ENCODE data around the gene DENND11.
A peak's percentile ranks its signal among the peaks of the same experiment; 100 is the strongest.

DENND11 gene

DNA sequence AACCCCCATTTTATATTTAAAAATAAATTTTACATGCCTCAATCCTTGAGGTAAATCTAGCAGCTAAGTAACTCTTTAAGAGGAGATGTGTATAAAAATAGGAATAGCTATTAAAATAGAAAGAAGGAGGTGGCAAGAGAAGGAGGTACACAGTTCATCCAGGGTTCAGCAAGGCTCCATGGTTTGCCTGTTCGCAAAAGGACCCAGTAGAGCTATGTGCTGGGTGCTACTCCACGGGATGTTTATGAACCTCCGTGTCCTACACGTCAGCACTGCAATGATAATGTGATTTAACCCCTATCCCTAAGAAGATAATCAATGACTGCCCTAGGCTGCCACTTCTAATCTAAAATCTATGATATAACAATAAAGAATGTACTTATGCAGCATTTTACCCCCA is 926 bp upstream of the DENND11 start:
- H3K36me3 ChIP-seq (ENCODE audit: insufficient read depth, low read length), result no peaks in the 10 kb centered on the region
- no peak overlapping the region for H3K27ac ChIP-seq
- TF ChIP-seq POLR2AphosphoS5 (IDR thresholded peaks at IDR 0.05; ENCODE audit: borderline replicate concordance, low read depth, low read length) (no peak), EZH2 (IDR thresholded peaks at IDR 0.05) (no peak), FOXP2 (optimal IDR thresholded peaks at IDR 0.05; ENCODE audit: control extremely low read depth, extremely low read length, insufficient read depth) (no peak)
- H3K4me3 ChIP-seq, result peak overlapping the region; percentile 86; the same call in 1 of the 2 replicates
- no peaks in the 10 kb centered on the region for H3K9me3 ChIP-seq (ENCODE audit: low read depth, low read length)
- no peak overlapping the region for H3K9ac ChIP-seq (ENCODE audit: insufficient read length)
- no peak for DNase-seq (ENCODE audit: low read depth, low spot score)

DNA sequence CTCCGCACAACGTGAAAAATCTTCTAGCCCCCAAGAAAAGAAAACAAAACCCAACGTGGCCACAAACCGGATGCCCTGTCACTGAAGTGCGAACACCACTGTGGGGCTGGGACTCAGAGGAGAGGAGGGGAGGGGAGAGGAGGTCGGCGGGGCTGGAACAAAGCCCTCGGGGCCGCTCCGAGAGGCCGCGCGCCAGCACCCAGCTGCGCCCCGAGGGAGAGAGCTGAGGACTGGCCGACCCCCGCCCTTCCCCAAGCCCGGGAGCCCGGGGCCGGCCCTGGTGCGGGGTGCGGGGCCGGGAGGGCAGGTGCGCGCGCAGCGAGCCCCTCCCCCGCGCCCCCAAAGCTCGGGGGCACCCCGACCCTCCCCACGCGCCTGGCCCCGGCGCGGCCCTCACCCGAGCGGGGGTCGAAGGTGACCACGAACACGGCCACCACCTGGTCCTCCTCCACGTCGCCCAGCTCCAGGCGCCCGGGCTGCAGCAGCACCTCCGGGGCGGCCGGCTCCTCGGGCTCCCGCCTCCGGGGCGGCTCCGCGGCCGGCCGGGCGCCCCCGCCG is 398 bp downstream of the DENND11 start:
- H3K27ac ChIP-seq, result no peak overlapping the region
- H3K9ac ChIP-seq (ENCODE audit: insufficient read length), result peak overlapping the region; percentile 24
- no peak for DNase-seq (ENCODE audit: low read depth, low spot score)
- H3K9me3 ChIP-seq (ENCODE audit: low read depth, low read length), result no peaks in the 10 kb centered on the region
- no peaks in the 10 kb centered on the region for H3K36me3 ChIP-seq (ENCODE audit: insufficient read depth, low read length)
- peak overlapping the region; percentile 86 for H3K4me3 ChIP-seq
- TF ChIP-seq POLR2AphosphoS5 (IDR thresholded peaks at IDR 0.05; ENCODE audit: borderline replicate concordance, low read depth, low read length) (no peak), FOXP2 (optimal IDR thresholded peaks at IDR 0.05; ENCODE audit: control extremely low read depth, extremely low read length, insufficient read depth) (no peak), EZH2 (IDR thresholded peaks at IDR 0.05) (no peak)

DNA sequence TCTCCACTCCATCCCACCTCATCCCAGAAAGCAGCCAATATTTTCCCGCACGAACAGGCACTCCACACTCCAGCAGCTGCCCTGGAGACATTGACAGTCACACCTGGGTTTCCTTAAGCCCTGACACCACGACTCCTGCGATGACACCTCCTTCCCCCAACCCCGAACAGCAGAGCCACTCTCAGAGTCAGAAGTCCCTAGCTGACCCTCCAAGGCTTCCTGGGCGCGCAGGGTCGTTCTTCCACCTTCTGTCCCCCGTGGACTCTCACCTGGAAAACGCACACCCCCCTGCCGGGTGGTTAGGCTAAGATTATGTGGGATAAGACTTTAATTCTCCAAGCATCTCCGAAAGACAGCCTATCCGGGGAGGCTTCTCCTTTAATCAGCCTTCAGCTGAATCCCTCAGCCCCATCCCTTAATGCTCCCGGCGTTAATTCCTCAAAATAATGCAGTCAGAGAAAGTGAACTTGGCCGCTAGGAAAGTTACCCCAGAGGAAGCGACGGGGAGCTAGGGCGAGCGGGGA is 1.1 kb downstream of the DENND11 start:
- DNase-seq (ENCODE audit: low read depth, low spot score), result no peak
- TF ChIP-seq FOXP2 (optimal IDR thresholded peaks at IDR 0.05; ENCODE audit: control extremely low read depth, extremely low read length, insufficient read depth) (no peak), EZH2 (IDR thresholded peaks at IDR 0.05) (no peak), POLR2AphosphoS5 (IDR thresholded peaks at IDR 0.05; ENCODE audit: borderline replicate concordance, low read depth, low read length) (no peak)
- Histone ChIP-seq H3K9me3 (ENCODE audit: low read depth, low read length) (no peaks in the 10 kb centered on the region), H3K27ac (no peak overlapping the region), H3K9ac (ENCODE audit: insufficient read length) (peak overlapping the region; percentile 35), H3K36me3 (ENCODE audit: insufficient read depth, low read length) (no peaks in the 10 kb centered on the region), H3K4me3 (peak overlapping the region; percentile 86)

DNA sequence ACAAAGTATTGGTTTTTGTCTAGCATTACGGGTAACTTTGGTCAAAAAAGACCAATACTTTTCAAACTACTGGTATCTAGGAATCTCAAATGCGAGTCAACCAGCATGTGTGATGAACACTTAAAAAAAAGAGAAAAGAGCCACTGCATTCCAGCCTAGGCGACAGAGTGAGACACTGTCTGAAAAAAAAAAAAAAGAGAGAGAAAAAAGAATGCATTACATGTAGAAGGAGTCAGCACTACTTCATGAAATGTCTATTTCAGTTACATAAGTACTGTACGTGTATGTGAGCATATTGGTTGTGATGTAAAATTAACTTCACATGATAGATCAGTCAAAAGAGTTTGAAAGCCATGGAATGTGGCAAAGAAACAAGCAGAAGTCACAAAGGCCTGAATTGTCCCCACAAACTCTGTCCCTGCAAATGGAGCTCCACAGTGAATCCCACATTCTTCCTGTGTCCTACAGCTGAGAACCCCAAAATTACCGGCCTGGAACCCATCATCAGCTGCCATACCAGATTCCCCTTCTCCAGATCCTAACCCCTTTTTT is 1.6 kb downstream of the DENND11 start:
- Histone ChIP-seq H3K36me3 (ENCODE audit: insufficient read depth, low read length) (no peaks in the 10 kb centered on the region), H3K4me3 (peak overlapping the region; percentile 86), H3K9me3 (ENCODE audit: low read depth, low read length) (no peaks in the 10 kb centered on the region), H3K27ac (no peak overlapping the region), H3K9ac (ENCODE audit: insufficient read length) (no peak overlapping the region)
- TF ChIP-seq POLR2AphosphoS5 (IDR thresholded peaks at IDR 0.05; ENCODE audit: borderline replicate concordance, low read depth, low read length) (no peak), EZH2 (IDR thresholded peaks at IDR 0.05) (no peak), FOXP2 (optimal IDR thresholded peaks at IDR 0.05; ENCODE audit: control extremely low read depth, extremely low read length, insufficient read depth) (no peak)
- no peak for DNase-seq (ENCODE audit: low read depth, low spot score)

DNA sequence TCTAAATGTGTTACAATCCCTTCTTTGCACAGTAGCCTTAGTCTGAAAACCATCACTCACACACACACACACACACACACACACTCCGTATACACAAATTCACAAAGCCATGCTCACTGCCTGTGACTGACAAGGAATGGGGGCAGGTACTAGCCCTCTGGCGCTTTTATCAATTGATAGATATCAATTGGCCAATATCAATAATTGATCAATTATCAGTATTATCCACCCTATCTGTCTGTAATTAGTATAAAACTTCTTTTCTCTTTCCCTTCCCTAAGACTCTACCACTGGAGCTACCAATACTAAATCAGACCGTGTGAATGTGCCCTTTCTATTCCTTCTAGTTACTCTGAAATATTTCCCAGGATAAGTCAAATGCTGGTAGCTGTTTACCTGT is 2.1 kb downstream of the DENND11 start:
- H3K36me3 ChIP-seq (ENCODE audit: insufficient read depth, low read length), result no peaks in the 10 kb centered on the region
- H3K4me3 ChIP-seq, result no peak overlapping the region
- no peak overlapping the region for H3K9ac ChIP-seq (ENCODE audit: insufficient read length)
- H3K9me3 ChIP-seq (ENCODE audit: low read depth, low read length), result no peaks in the 10 kb centered on the region
- no peak for DNase-seq (ENCODE audit: low read depth, low spot score)
- TF ChIP-seq EZH2 (IDR thresholded peaks at IDR 0.05) (no peak), POLR2AphosphoS5 (IDR thresholded peaks at IDR 0.05; ENCODE audit: borderline replicate concordance, low read depth, low read length) (no peak), FOXP2 (optimal IDR thresholded peaks at IDR 0.05; ENCODE audit: control extremely low read depth, extremely low read length, insufficient read depth) (no peak)
- H3K27ac ChIP-seq, result no peak overlapping the region

DNA sequence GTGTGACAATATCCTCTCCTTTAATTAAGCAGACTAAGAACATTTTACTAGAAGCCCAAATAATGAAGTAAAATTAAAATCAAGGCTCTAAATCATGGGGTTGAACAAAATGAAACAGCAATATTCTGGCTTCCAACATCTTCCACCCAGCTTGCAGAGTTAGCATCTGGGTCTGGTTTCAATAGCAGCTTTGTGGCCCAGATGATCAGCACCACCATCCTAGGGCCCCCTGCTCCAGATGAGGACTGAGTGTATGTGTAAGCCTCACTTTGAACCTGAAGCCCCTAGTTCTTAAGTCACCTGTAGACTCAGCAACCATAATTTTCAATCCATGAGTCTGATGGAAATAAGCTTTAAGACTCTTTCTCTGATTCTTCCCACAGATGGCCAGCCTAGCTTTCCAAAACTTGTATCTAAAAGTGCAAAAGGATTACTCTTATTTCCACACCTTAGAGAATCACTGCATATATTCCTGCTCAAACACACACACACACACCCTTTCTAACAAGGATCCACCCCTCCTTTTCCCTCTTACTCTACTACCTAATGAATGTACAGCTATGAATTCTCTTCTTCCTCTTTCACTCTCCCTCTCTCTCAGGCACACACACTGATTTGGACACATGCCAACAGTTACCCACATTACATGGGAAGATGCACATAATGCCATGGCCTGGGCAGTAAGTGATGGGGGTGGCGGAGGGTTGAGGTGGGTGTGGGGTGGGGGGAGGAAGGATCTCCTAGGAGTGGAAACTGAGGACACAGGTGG is 3.5 kb downstream of the DENND11 start:
- no peak overlapping the region for H3K9ac ChIP-seq (ENCODE audit: insufficient read length)
- no peak overlapping the region for H3K4me3 ChIP-seq
- no peaks in the 10 kb centered on the region for H3K9me3 ChIP-seq (ENCODE audit: low read depth, low read length)
- H3K27ac ChIP-seq, result no peak overlapping the region
- TF ChIP-seq EZH2 (IDR thresholded peaks at IDR 0.05), result no peak
- TF ChIP-seq FOXP2 (optimal IDR thresholded peaks at IDR 0.05; ENCODE audit: control extremely low read depth, extremely low read length, insufficient read depth), result no peak
- TF ChIP-seq POLR2AphosphoS5 (IDR thresholded peaks at IDR 0.05; ENCODE audit: borderline replicate concordance, low read depth, low read length), result no peak
- no peaks in the 10 kb centered on the region for H3K36me3 ChIP-seq (ENCODE audit: insufficient read depth, low read length)
- DNase-seq (ENCODE audit: low read depth, low spot score), result no peak

DNA sequence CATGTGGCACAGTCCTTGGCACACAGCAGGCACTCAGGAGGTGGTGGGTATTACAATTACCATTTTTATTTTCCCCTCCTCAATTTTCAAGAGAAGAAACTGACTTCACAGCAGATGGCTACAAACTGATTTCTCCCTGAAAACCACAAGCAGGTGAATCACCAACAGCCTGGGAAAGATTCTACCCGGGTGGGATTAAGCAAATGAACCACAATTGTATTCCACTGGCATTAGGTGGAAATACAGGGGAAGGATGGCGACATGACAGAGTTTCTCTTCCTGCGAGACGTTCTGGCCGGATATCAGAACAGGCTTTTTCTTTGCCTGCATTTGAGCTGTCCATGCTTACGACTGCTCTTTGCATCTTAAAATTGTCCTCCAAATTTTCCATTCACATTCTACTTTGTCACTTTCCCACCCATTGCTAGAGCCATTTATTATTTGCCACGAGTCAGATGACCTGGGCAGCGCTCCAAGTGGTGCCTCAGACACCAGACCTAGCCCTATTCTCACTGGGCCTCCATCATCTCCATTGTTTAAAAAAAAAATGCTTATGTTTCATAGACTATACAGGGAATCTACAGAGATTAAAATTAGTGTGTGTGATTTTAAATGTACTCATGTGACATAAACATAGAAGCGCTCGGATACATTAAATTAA is 4.6 kb downstream of the DENND11 start:
- no peak overlapping the region for H3K4me3 ChIP-seq

DNA sequence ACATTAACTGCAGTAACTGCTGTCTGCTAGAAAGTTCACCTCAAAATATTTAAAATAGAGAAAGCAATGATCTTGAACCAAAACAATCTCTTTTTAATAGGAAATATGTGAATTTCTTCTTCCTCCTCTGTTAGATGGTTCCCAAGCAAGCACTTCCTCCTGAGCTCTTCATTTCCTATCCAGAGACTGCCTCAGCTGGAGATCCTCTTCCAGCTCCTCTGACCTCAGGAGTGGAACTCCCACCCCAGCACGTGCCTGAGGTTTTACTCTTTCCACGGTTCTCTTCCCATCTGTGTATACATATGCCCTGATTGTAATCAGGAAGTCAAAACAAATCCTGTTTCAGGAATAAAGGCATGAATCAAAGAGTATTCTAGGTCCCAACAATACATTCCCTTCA is 5.6 kb downstream of the DENND11 start:
- Histone ChIP-seq H3K36me3 (ENCODE audit: insufficient read depth, low read length) (no peaks in the 10 kb centered on the region), H3K4me3 (no peak overlapping the region), H3K9me3 (ENCODE audit: low read depth, low read length) (no peaks in the 10 kb centered on the region), H3K27ac (no peak overlapping the region), H3K9ac (ENCODE audit: insufficient read length) (no peak overlapping the region)
- TF ChIP-seq FOXP2 (optimal IDR thresholded peaks at IDR 0.05; ENCODE audit: control extremely low read depth, extremely low read length, insufficient read depth), result no peak
- no peak for TF ChIP-seq EZH2 (IDR thresholded peaks at IDR 0.05)
- DNase-seq (ENCODE audit: low read depth, low spot score), result no peak

More for the DNA sequence above, 4.6 kb downstream of the DENND11 start:
- Histone ChIP-seq H3K9me3 (ENCODE audit: low read depth, low read length) (no peaks in the 10 kb centered on the region), H3K36me3 (ENCODE audit: insufficient read depth, low read length) (no peaks in the 10 kb centered on the region), H3K27ac (no peak overlapping the region), H3K9ac (ENCODE audit: insufficient read length) (no peak overlapping the region)
- DNase-seq (ENCODE audit: low read depth, low spot score), result no peak
- no peak for TF ChIP-seq EZH2 (IDR thresholded peaks at IDR 0.05)
- TF ChIP-seq POLR2AphosphoS5 (IDR thresholded peaks at IDR 0.05; ENCODE audit: borderline replicate concordance, low read depth, low read length), result no peak
- TF ChIP-seq FOXP2 (optimal IDR thresholded peaks at IDR 0.05; ENCODE audit: control extremely low read depth, extremely low read length, insufficient read depth), result no peak
